Upper lobe of left lung (tissue), 4 donors: ENCODE measurements around the gene CARMIL3.

Experiments
- EP300 ChIP-seq, 4 donors: sonication (generic); formaldehyde crosslinking; IDR thresholded peaks; one replicate each; pipeline ENCODE4 v1.5.1; 2017; ENCODE audit warnings: antibody characterized with exemption in 4 of 4, control low read depth in 2 of 4
- POLR2AphosphoS5 ChIP-seq, 2 donors: sonication (generic); formaldehyde crosslinking; IDR thresholded peaks; one replicate each; pipeline ENCODE4 v1.5.1; 2017; ENCODE audit warnings: antibody characterized with exemption in 2 of 2

- no peak for TF ChIP-seq EP300 (IDR thresholded peaks at IDR 0.05)
- no peak for TF ChIP-seq POLR2AphosphoS5 (IDR thresholded peaks at IDR 0.05)
Observed at GRCh38 chr14:24089890-24090289, 38.1 kb downstream of the CARMIL3 start.
